HG03558 (cell line): ENCODE data around the gene RASL10B.
"Not testable (repeated sequence)": the region's sequence is repeated elsewhere in the genome, so short reads cannot be mapped to it uniquely, and the experiment has no call there.

Experiments used
- ATAC-seq: cut with Tn5 transposase; IDR thresholded peaks from one replicate; pipeline ENCODE4 v1.9.1; 2021; ENCODE audit warnings: moderate number of reproducible peaks; ENCODE audit not compliant: unreplicated experiment; ENCODE audit errors: extremely low read depth

The RASL10B gene

GRCh38 chr17:35731239-35731916 lies at the start of gene RASL10B:
TSS of gene RASL10B (plus strand) at chr17:35731639. CDS start at chr17:35735185, 3,546 bp downstream.
- ATAC-seq = no peak

- ATAC-seq = no peak
These were observed 47.8 kb upstream of the RASL10B start for GRCh38 chr17:35683591-35683990.

- no peak for ATAC-seq
These were observed 47.2 kb upstream of the RASL10B start for GRCh38 chr17:35684055-35684802.

DNA sequence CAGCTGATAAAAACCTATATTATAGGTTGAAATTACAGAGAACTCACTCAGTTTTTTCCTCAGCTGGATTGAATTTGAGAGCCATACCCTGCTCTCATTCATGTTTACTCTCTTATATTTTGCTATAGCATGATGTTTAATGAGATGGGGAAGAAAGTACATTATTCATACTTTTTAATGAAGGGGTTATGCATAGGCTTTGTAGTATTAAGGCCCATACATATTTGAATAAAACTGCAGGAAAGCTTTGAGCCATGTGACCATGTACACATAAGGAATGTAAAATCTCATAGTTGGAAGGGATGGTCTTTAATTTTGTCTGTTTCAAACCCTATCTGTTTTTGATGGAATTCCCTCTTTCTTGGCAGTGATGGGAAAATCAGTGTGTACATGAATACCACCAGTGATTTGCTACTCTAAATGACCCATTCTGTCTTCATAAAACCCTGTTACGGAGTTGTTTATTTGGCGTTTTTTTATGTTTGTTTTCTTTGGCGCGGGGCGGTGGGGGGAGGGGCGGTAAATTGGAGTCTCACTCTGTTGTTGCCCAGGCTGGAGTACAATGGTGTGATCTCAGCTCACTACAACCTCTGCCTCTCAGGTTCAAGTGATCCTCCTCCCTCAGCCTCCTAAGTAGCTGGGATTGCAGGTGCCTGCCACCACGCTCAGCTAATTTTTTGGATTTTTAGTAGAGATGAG lies 38.8 kb upstream of the RASL10B start:
- ATAC-seq = no peak

DNA sequence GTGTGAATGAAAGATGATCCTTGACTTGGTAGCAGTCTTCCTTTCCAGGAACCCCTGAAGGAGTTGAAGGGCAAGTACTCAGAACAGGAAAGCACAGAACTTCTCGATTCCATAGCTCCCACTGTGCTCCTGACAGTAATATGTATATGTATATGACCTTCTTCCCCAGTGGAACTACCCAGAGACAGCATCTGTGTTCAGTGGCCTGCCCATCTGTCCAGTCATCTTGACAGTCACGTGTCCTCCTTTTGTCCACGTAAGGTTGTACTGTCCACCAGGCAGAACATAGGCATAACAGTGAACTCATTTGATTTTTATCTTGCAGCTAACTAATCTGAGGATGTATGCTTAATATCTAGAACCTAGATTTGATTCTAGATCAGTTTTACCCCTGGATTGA lies 37.8 kb upstream of the RASL10B start:
- ATAC-seq = no peak

DNA sequence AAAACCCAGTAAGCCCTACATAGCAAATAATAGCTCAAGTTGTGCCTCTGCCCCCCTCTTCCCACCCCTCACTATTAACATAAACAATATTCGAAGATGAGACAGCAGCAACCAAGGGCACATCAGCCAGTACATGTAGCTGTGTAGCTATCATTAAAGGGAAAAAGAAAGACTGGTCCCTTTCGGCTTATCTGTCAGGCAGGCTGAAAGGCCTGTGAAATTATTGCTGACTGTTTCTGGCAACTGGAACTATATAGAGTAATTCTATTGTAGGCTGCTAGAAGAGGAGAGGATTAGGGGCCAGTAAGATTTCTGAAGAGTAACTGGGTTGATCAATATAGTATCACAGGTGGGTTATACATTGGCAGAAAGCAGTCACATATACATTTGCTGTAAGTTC lies 36.5 kb upstream of the RASL10B start:
- no peak for ATAC-seq

DNA sequence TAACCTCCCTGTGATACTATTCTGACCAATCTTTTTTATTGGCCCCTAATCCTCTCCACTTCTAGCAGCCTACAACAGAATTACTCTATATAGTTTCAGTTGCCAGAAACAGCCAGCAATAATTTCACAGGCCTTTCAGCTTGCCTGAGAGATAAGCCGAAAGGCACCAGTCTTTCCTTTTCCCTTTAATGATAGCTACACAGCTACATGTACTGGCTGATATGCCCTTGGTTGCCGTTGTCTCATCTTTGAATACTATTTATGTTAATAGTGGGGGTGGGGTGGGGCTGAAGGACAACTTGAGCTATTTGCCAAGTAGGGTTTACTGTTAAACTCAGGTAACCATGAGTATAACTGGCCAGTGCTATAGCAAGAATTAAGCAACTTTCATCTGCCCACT lies 35.8 kb upstream of the RASL10B start:
- ATAC-seq = no peak

DNA sequence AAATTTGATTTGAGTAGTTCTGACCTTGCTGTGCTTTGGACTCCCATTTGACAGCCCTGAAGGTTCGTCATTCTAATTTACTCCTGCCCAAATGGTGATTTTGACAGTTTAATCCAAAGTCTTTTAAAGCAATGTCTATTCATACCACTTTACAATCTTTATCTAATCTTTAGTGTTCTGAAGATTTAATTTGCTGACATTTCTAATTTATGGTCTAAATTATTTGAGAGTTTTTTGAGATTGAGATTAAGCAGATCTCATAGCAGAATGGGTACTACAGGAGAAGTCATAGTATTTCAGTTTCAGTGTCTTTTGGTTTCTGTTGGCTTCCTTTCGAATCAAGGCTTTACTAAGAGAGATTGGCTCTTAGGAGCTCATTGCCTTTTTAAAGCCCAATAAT lies 32.6 kb upstream of the RASL10B start:
- ATAC-seq = no peak

- ATAC-seq = no peak
These were observed 31.3 kb upstream of the RASL10B start for GRCh38 chr17:35700150-35700549.

DNA sequence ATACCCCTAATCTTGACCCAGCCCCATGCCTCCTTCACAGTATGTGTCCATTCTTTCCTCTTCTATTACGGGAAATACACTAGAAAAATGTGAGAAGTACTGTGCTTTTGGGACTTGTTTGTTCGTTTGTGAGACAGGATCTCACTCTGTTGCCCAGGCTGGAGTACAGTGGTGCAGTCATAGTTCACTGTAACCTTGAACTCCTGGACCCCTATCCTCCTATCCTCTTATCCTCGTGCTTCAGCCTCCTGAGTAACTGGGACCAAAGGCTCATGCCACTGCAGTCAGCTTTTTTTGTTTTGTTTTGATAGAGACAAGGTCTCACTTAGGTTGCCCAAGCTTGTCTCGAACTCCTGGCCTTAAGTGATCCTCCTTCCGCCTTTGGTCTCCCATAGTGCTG lies 29.9 kb upstream of the RASL10B start:
- ATAC-seq = no peak

DNA sequence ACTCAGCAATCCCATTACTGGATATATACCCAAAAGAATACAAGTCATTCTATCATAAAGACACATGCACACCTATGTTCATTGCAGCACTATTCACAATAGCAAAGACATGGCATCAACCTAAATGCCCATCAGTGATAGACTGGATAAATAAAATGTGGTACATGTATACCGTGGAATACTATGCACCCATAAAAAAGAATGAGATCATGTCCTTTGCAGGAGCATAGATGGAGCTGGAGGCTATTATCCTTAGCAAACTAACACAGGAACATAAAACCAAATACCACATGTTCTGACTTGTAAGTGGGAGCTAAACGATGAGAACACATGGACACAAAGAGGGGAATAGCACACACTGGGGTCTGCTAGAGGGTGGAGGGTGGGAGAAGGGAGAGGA lies 28.1 kb upstream of the RASL10B start:
- ATAC-seq = not testable (repeated sequence)

GRCh38 chr17:35705230-35705629 lies 26.2 kb upstream of the RASL10B start:
- ATAC-seq = no peak

DNA sequence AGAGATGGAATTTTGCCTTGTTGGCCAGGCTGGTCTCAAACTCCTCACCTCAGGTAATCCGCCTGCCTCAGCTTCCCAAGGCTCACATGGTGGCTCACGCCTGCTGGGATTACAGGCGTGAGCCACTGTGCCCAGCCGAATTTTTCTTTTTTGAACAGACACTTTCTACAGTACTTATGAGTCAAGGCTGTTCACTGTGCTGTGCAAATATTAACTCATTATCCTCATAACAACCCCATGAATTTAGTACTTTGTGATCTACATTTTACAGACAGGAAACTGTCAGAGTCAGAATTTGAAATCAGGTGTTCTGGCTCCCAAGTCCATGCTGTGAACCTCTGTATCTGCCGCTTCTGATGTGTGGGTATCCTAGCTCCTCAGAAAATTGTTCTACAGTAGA lies 25.7 kb upstream of the RASL10B start:
- ATAC-seq = no peak

- ATAC-seq = no peak
These were observed 23.3 kb upstream of the RASL10B start for GRCh38 chr17:35708149-35708548.

- no peak for ATAC-seq
These were observed 22.5 kb upstream of the RASL10B start for GRCh38 chr17:35708951-35709350.

DNA sequence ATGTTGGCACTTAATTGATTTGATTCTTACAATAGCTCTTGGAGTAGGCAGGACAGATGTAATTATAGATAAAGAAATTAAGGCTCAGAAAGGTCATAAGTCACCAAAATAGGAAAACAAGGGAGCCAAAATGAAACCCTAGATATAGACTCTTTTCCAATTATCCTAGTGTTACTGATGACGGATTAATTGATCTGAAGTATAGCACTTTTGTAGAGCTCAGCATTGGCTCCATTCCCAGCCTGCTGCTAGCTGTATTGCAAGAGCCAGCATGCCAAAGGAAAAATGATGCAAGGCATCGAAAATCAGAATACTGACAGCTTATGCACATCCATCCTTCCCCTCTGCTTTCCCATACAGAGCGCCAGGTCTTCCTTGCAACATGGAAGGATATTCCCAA lies 21.6 kb upstream of the RASL10B start:
- ATAC-seq = no peak

- ATAC-seq = no peak
These were observed 20.5 kb upstream of the RASL10B start for GRCh38 chr17:35710950-35711349.

DNA sequence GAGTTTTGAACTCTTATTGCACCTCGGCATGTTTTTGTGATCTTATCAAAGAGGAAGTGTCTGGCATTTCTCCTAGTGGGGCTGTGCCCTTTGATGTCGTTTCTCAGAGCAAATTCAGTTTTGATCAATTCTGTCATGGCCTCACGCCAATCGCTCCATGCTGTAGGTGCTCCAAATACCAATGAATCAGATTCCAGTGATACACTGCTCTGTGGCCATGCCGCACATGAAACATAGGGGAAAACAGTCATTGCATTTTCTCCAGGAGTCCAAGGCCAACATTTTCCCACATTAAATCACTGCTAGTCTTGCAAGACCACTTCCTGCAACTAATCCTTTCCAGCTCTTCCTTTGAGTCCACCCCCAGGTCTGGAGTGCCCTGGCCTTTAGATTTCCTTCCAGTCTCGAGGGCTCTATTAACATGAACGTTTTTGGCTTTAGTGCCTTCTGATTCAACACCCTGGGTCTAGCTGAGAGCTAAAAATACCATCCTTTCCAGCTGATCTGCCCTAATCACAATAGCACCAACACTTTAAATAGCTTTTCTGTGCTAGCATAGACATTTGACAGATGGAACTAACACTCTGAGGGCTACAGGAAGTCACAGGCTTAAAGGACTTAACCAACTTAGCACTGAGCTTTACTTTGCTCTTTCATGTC lies 18.2 kb upstream of the RASL10B start:
- ATAC-seq = no peak

DNA sequence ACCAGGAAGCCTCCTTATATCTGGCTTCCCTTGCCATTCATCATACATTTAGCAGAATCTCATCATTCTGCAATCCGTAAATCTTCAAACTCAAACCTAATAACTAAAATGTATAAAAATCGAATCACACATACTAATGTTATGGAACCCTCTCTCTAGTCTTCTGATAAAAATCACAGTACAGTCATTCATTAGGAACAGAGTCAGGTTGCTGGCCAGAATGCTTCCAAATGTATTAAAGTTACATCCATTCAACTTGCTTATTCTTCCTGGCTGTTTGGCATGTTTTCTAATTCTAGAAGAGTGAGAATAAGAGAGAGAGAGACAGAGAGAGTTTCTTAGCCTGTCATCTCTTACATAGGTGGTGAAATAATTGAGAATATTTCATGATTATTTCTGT lies 16.5 kb upstream of the RASL10B start:
- no peak for ATAC-seq

DNA sequence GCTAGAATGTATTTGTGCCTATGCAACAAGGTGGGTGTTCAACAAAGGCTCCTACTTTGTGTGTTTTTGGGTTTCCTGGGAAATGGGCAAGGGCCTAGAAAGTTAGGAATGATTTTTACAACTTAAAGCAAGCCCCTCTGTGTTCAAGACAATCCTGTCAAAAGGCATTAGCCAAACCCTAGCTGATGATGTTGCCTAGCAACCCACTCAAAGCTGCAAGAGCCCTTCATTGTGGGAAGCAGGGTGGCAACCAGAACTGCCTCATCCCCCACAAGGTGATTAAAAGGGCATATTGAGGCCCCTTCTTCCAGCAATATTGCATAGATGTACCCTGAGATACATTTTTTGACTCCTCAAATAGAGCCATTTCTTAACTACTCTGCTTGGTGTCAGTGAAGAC lies 16.0 kb upstream of the RASL10B start:
- no peak for ATAC-seq

- no peak for ATAC-seq
These were observed 15.3 kb upstream of the RASL10B start for GRCh38 chr17:35716173-35716572.
